Mesenchymal stem cell (in vitro differentiated cells and primary cell): ENCODE data around the gene XIST.

Experiments
- DNase-seq: peaks from one replicate; pipeline ENCODE4 v3.0.0-alpha.2; 2013
- H2AFZ ChIP-seq: one replicate; pipeline ENCODE4 v1.6.1; 2013; ENCODE audit warnings: low read depth, mild to moderate bottlenecking, control low read depth, inconsistent platforms, low read length, moderate library complexity
- H2AK5ac ChIP-seq: 2 replicates; pipeline ENCODE4 v1.6.1; 2013; ENCODE audit warnings: low read length, moderate library complexity, mild to moderate bottlenecking, inconsistent platforms; ENCODE audit not compliant: severe bottlenecking
- H2BK120ac ChIP-seq: one replicate; pipeline ENCODE4 v1.6.1; 2013; ENCODE audit warnings: low read depth, mild to moderate bottlenecking, inconsistent platforms, low read length, moderate library complexity
- H2BK12ac ChIP-seq, 2 experiments: one replicate each; pipeline ENCODE4 v1.6.1; 2013; ENCODE audit warnings: inconsistent platforms in 2 of 2, low read length in 2 of 2, mild to moderate bottlenecking in 2 of 2, moderate library complexity in 2 of 2, control low read depth in 1 of 2
- H2BK15ac ChIP-seq: one replicate; pipeline ENCODE4 v1.6.1; 2013; ENCODE audit warnings: mild to moderate bottlenecking, low read depth, inconsistent platforms; ENCODE audit not compliant: poor library complexity, severe bottlenecking
- H2BK5ac ChIP-seq: 2 replicates; pipeline ENCODE4 v1.6.1; 2013; ENCODE audit warnings: low read depth, mild to moderate bottlenecking, low read length, control low read depth, inconsistent platforms; ENCODE audit not compliant: poor library complexity, severe bottlenecking
- H3K14ac ChIP-seq, 2 experiments: one replicate each; pipeline ENCODE4 v1.6.1; 2013; ENCODE audit warnings: inconsistent platforms in 2 of 2, low read length in 2 of 2, control low read depth in 1 of 2, mild to moderate bottlenecking in 1 of 2, moderate library complexity in 1 of 2
- H3K18ac ChIP-seq, 2 experiments: one replicate each; pipeline ENCODE4 v1.6.1; 2013; ENCODE audit warnings: inconsistent platforms in 2 of 2, low read length in 2 of 2, control low read depth in 1 of 2, low read depth in 1 of 2, mild to moderate bottlenecking in 1 of 2
- H3K23ac ChIP-seq, 2 experiments: one replicate each; pipeline ENCODE4 v1.6.1; 2013; ENCODE audit warnings: inconsistent platforms in 2 of 2, low read length in 2 of 2, mild to moderate bottlenecking in 2 of 2, moderate library complexity in 2 of 2, control low read depth in 1 of 2
- H3K27ac ChIP-seq: 2 replicates; pipeline ENCODE4 v1.5.1; 2013; ENCODE audit warnings: mild to moderate bottlenecking, moderate library complexity, low read length, control low read depth, inconsistent platforms; ENCODE audit not compliant: poor library complexity, severe bottlenecking
- H3K27me3 ChIP-seq, 2 experiments: 2 replicates each; pipeline versions ENCODE4 v1.6.1 to v1.7.0; 2013; ENCODE audit warnings: low read length in 2 of 2, mild to moderate bottlenecking in 2 of 2, moderate library complexity in 2 of 2, control low read depth in 1 of 2, inconsistent platforms in 1 of 2; ENCODE audit not compliant: control insufficient read depth in 1 of 2, insufficient read depth in 1 of 2
- H3K36me3 ChIP-seq, 2 experiments: 2 replicates each; pipeline versions ENCODE4 v1.6.1 to v1.7.0; 2013; ENCODE audit warnings: low read length in 2 of 2, control low read depth in 1 of 2, inconsistent platforms in 1 of 2, low read depth in 1 of 2, mild to moderate bottlenecking in 1 of 2; ENCODE audit not compliant: insufficient read depth in 2 of 2, control insufficient read depth in 1 of 2
- H3K4ac ChIP-seq, 2 experiments: one replicate each; pipeline ENCODE4 v1.6.1; 2013; ENCODE audit warnings: inconsistent platforms in 2 of 2, low read length in 2 of 2, mild to moderate bottlenecking in 2 of 2, moderate library complexity in 2 of 2, control low read depth in 1 of 2, low read depth in 1 of 2
- H3K4me1 ChIP-seq: 2 replicates; pipeline ENCODE4 v1.6.1; 2013; ENCODE audit warnings: low read depth, low read length, control low read depth; ENCODE audit not compliant: control insufficient read depth, insufficient read depth
- H3K4me2 ChIP-seq: 2 replicates; pipeline ENCODE4 v1.6.1; 2013; ENCODE audit warnings: low read length, mild to moderate bottlenecking, inconsistent platforms; ENCODE audit not compliant: poor library complexity, severe bottlenecking
- H3K4me3 ChIP-seq, 2 experiments: 2 replicates each; pipeline versions ENCODE4 v1.5.1 to v1.7.0; 2013; ENCODE audit warnings: low read length in 2 of 2, mild to moderate bottlenecking in 2 of 2, control low read depth in 1 of 2, low read depth in 1 of 2; ENCODE audit not compliant: insufficient read depth in 1 of 2
- H3K79me1 ChIP-seq: replicated peaks from 2 replicates; pipeline ENCODE4 v1.6.1; 2013; ENCODE audit warnings: mild to moderate bottlenecking, control low read depth, low read length, inconsistent platforms; ENCODE audit not compliant: poor library complexity, severe bottlenecking
- H3K9ac ChIP-seq: 2 replicates; pipeline ENCODE4 v1.7.0; 2013; ENCODE audit warnings: mild to moderate bottlenecking, low read length, moderate library complexity
- H3K9me3 ChIP-seq: 2 replicates; pipeline ENCODE4 v1.7.0; 2013; ENCODE audit warnings: mild to moderate bottlenecking, low read length; ENCODE audit not compliant: control insufficient read depth
- H4K8ac ChIP-seq: one replicate; pipeline ENCODE4 v1.6.1; 2013; ENCODE audit warnings: inconsistent platforms, mild to moderate bottlenecking, low read length, moderate library complexity
- H4K91ac ChIP-seq: one replicate; pipeline ENCODE4 v1.6.1; 2013; ENCODE audit warnings: mild to moderate bottlenecking, low read length, inconsistent platforms
- WGBS: methylation state at CpG from one replicate; pipeline ENCODE4 v1.1.7; 2013; ENCODE audit warnings: mixed read lengths; 5-methylcytosine and 5-hydroxymethylcytosine counted together

Gene XIST

DNA sequence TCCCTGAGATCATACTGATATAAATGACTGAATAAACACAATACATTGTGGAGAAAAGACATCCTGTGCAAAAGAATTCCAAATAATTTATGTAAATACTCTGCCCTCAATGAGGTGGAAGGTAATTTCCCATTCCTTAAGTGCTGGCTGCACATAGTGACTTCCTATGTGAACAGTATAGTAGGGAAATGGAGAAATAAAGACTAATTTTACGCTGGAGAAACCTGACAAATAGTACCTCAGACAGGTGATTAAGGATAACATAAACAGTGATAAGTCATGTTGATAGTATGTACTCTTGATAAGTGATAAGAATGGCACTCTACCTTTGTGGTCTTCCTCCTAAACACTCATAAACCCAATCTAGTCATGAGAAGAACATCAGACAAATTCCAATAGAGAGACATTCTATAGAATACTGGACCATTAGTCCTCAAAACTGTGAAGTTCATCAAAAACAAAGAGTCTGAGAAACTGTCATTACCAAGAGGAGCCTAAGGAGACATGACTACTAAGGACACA, 15.5 kb downstream of the XIST start:
- Histone ChIP-seq H3K27me3 (no peaks in the 10 kb centered on the region), H3K79me1 (no peaks in the 10 kb centered on the region), H2BK120ac (no peak overlapping the region), H3K4me2 (no peak overlapping the region), H3K18ac (no peak overlapping the region), H3K9ac (no peak overlapping the region), H2BK12ac (no peak overlapping the region), H4K91ac (no peak overlapping the region), H3K9me3 (no peaks in the 10 kb centered on the region), H2AK5ac (no peak overlapping the region), H3K27ac (no peak overlapping the region), H2AFZ (no peak overlapping the region), H4K8ac (no peak overlapping the region), H3K4ac (no peak overlapping the region), H2BK5ac (no peak overlapping the region), H3K14ac (no peak overlapping the region), H3K4me1 (no peaks in the 10 kb centered on the region), H3K4me3 (no peak overlapping the region), H3K36me3 (peaks cover 0 to 64% of the 10 kb centered on the region in 2 experiments), H3K23ac (no peak overlapping the region), H2BK15ac (no peak overlapping the region)
- no CpG with 5 or more reads among the region's 1 CpG for WGBS
- DNase-seq = no peak

DNA sequence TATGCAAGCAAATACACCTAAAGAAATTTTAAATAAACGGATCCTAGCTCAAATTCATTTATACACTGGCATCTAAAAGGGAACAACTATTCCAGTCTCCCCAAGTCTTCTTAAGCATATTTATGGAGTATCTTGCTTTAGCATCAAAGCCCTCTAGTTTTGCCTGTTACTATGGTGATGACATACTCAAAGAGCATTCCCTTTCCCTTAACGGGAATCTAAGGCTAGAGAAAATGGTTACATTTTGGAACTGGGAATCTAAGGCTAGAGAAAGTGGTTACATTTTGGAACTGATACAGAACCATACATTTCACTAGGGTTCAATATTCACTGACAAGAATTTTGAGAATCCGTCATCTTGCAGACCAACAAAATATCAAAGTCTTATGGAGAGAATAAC, 18.3 kb downstream of the XIST start:
- DNase-seq = no peak
- no peak overlapping the region for H3K4me3 ChIP-seq
- 100% methylated on average over 1 of the region's 3 CpGs for WGBS

DNA sequence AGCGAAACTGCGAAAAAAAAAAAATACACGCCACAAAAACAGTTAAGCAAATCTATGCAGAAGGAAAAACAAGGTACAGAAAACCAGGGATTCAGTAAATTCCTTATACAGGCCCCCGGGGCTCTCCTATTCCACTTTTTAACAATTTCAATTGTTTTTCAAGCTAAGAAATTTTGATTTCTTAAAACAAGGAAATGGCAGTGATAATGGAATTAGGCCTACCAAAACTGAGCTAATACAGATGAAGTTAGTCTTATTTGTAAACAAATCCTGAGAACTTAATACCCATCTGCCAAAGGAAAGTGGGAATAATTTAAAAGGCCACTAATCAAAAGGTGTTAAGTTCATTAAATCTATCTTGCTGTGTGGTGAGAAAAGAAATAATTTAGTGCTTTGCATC, 20.2 kb downstream of the XIST start:
- Histone ChIP-seq H2BK5ac (no peak overlapping the region), H4K8ac (no peak overlapping the region), H3K9me3 (no peaks in the 10 kb centered on the region), H3K27ac (no peak overlapping the region), H3K9ac (no peak overlapping the region), H2AK5ac (no peak overlapping the region), H3K36me3 (peaks cover 0 to 86% of the 10 kb centered on the region in 2 experiments), H3K23ac (no peak overlapping the region), H3K4me2 (no peak overlapping the region), H2BK12ac (no peak overlapping the region), H3K27me3 (no peaks in the 10 kb centered on the region), H2BK15ac (no peak overlapping the region), H2BK120ac (no peak overlapping the region), H3K4ac (no peak overlapping the region), H3K79me1 (no peaks in the 10 kb centered on the region), H3K4me1 (no peaks in the 10 kb centered on the region), H4K91ac (no peak overlapping the region), H3K14ac (no peak overlapping the region), H3K4me3 (no peak overlapping the region), H2AFZ (no peak overlapping the region), H3K18ac (no peak overlapping the region)
- 100% methylated on average over 1 of the region's 4 CpGs for WGBS
- DNase-seq = no peak

More for the DNA sequence above, 18.3 kb downstream of the XIST start:
- H3K18ac ChIP-seq = no peak overlapping the region
- H3K79me1 ChIP-seq = no peaks in the 10 kb centered on the region
- H3K23ac ChIP-seq = no peak overlapping the region
- H3K4me2 ChIP-seq = no peak overlapping the region
- H4K91ac ChIP-seq = no peak overlapping the region
- no peak overlapping the region for H2BK120ac ChIP-seq
- no peaks in the 10 kb centered on the region for H3K27me3 ChIP-seq
- H3K27ac ChIP-seq = no peak overlapping the region
- peaks cover 0 to 77% of the 10 kb centered on the region in 2 experiments for H3K36me3 ChIP-seq
- H2BK15ac ChIP-seq = no peak overlapping the region
- H2BK12ac ChIP-seq = no peak overlapping the region
- no peak overlapping the region for H3K4ac ChIP-seq
- no peak overlapping the region for H2AK5ac ChIP-seq
- H3K9me3 ChIP-seq = no peaks in the 10 kb centered on the region
- H2AFZ ChIP-seq = no peak overlapping the region
- no peaks in the 10 kb centered on the region for H3K4me1 ChIP-seq
- H3K9ac ChIP-seq = no peak overlapping the region
- H4K8ac ChIP-seq = no peak overlapping the region
- no peak overlapping the region for H3K14ac ChIP-seq
- no peak overlapping the region for H2BK5ac ChIP-seq

DNA sequence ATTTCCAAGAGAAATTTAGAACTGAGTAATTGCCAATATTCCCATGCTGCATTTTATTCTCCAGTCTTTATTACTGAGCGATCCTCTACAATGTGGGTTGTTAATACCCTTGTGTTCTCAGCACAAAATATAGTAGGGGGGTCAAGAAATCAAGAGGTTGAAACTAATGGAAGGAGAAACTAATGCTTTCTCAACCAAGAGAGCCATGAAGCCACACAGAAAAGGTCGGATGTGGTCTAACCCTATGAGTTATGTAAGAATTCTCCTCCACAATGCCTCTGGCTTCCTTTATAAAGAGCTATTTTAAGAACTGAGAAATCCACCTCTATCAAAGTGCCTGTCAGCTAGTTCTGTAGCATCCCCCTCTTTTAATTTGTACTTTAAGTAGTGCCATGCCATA, 21.0 kb downstream of the XIST start:
- Histone ChIP-seq H4K8ac (no peak overlapping the region), H3K18ac (no peak overlapping the region), H3K79me1 (no peaks in the 10 kb centered on the region), H3K23ac (no peak overlapping the region), H3K36me3 (peaks cover 0 to 86% of the 10 kb centered on the region in 2 experiments), H3K9ac (no peak overlapping the region), H3K14ac (no peak overlapping the region), H2BK15ac (no peak overlapping the region), H2BK120ac (no peak overlapping the region), H3K4me1 (no peaks in the 10 kb centered on the region), H2AK5ac (no peak overlapping the region), H3K27ac (no peak overlapping the region), H4K91ac (no peak overlapping the region), H2BK5ac (no peak overlapping the region), H3K9me3 (no peaks in the 10 kb centered on the region), H2AFZ (no peak overlapping the region), H3K27me3 (no peaks in the 10 kb centered on the region), H3K4me3 (no peak overlapping the region), H3K4me2 (no peak overlapping the region), H3K4ac (no peak overlapping the region), H2BK12ac (no peak overlapping the region)
- 75% methylated on average over 1 of the region's 2 CpGs for WGBS
- DNase-seq = no peak
